GM10248 (cell line): ENCODE measurements around the gene AQR.

Source experiments
- CTCF ChIA-PET: fragments of 300-600 bp; sonication (Branson Sonifier 250); formaldehyde crosslinking; extraction: SDS; loops from one replicate; lab custom pipeline; 2021; ENCODE audit warnings: antibody characterized with exemption; lab: Yijun Ruan, JAX
- POLR2A ChIA-PET: fragments of 350-650 bp; sonication (Branson Sonifier 250); formaldehyde crosslinking; extraction: SDS; loops from one replicate; lab custom pipeline; 2020; ENCODE audit warnings: antibody characterized with exemption; lab: Yijun Ruan, JAX
- DNase-seq: peaks from one replicate; pipeline ENCODE4 v3.0.0; 2012; ENCODE audit errors: extremely low spot score
- CTCF ChIP-seq: IDR thresholded peaks from 2 replicates; pipeline ENCODE4 v1.5.1; 2012; ENCODE audit warnings: mild to moderate bottlenecking, low read depth; ENCODE audit errors: extremely low read depth, missing control alignments, control extremely low read depth

Gene AQR

GRCh38 chr15:34802803-34803750 lies 166.5 kb downstream of the AQR start:
- POLR2A ChIA-PET: no interaction called here
- TF ChIP-seq CTCF: no peak
- DNase-seq: no peak

DNA sequence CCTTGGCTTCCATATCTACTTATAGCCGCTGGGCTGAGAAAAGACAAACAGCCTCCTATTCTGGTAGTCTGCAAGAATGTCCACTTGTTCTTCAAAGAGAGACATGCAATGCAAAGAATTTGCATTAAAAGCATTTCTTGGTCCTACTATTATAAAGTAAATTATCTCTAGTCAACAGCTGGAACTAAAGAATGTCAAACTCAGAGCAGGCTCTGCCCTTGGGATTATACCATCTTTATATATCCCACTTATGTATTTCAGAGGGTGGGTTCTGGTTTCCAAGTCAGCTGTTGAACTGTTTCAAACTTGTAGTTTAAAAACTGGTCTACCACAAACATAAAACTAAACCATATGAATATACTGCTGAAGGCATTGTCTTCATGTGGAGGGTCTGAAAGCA lies 167.2 kb downstream of the AQR start:
- TF ChIP-seq CTCF: no peak
- POLR2A ChIA-PET: no interaction called here
- no peak for DNase-seq
- CTCF ChIA-PET: interaction anchor here (0.9 to 1.3 kb wide), 2 partner anchors 10 to 70 kb away, joined by 3 read pairs; no protein-coding TSS in a partner anchor

More at GRCh38 chr15:34802803-34803750, 166.5 kb downstream of the AQR start:
- CTCF ChIA-PET: interaction anchor here (0.9 to 1.3 kb wide), 2 partner anchors 9 to 71 kb away, joined by 3 read pairs; no protein-coding TSS in a partner anchor
